Liver (tissue), 3 donors: ENCODE data around the gene ZNF423.

ENCODE experiments used
- HNF4A ChIP-seq, 2 donors: conservative IDR thresholded peaks; 2 replicates each; pipeline ENCODE4 v1.6.1; 2016; ENCODE audit warnings: antibody characterized with exemption in 2 of 2, mild to moderate bottlenecking in 2 of 2
- JUND ChIP-seq, 2 donors: IDR thresholded peaks; 2 replicates each; pipeline ENCODE4 v1.6.1; 2016; ENCODE audit warnings: antibody characterized with exemption in 2 of 2
- YY1 ChIP-seq: IDR thresholded peaks from 2 replicates; pipeline ENCODE4 v1.6.1; 2016; ENCODE audit warnings: antibody characterized with exemption, mild to moderate bottlenecking
- TF ChIP-seq, protein P1 (sequence below): fragments of 150-350 bp; IDR thresholded peaks from 2 replicates; pipeline ENCODE4 v1.5.1; 2017; ENCODE audit warnings: improper control_type of control experiment, low read depth, low read length; ENCODE audit not compliant: missing input control
- TF ChIP-seq, protein P2 (sequence below): IDR thresholded peaks from 2 replicates; pipeline ENCODE4 v1.6.1; 2016; ENCODE audit warnings: antibody characterized with exemption, mild to moderate bottlenecking
- TF ChIP-seq, protein P3 (sequence below): IDR thresholded peaks from 2 replicates; pipeline ENCODE4 v1.6.1; 2016; ENCODE audit warnings: antibody characterized with exemption
- donor health status: healthy.
- donor health status: healthy.

- TF ChIP-seq YY1 (no peak), HNF4A (conservative IDR thresholded peaks at IDR 0.05) (no peak), JUND (IDR thresholded peaks at IDR 0.05) (no peak)
- TF ChIP-seq, protein P1, sequence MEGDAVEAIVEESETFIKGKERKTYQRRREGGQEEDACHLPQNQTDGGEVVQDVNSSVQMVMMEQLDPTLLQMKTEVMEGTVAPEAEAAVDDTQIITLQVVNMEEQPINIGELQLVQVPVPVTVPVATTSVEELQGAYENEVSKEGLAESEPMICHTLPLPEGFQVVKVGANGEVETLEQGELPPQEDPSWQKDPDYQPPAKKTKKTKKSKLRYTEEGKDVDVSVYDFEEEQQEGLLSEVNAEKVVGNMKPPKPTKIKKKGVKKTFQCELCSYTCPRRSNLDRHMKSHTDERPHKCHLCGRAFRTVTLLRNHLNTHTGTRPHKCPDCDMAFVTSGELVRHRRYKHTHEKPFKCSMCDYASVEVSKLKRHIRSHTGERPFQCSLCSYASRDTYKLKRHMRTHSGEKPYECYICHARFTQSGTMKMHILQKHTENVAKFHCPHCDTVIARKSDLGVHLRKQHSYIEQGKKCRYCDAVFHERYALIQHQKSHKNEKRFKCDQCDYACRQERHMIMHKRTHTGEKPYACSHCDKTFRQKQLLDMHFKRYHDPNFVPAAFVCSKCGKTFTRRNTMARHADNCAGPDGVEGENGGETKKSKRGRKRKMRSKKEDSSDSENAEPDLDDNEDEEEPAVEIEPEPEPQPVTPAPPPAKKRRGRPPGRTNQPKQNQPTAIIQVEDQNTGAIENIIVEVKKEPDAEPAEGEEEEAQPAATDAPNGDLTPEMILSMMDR, result no peak
- TF ChIP-seq, protein P2, sequence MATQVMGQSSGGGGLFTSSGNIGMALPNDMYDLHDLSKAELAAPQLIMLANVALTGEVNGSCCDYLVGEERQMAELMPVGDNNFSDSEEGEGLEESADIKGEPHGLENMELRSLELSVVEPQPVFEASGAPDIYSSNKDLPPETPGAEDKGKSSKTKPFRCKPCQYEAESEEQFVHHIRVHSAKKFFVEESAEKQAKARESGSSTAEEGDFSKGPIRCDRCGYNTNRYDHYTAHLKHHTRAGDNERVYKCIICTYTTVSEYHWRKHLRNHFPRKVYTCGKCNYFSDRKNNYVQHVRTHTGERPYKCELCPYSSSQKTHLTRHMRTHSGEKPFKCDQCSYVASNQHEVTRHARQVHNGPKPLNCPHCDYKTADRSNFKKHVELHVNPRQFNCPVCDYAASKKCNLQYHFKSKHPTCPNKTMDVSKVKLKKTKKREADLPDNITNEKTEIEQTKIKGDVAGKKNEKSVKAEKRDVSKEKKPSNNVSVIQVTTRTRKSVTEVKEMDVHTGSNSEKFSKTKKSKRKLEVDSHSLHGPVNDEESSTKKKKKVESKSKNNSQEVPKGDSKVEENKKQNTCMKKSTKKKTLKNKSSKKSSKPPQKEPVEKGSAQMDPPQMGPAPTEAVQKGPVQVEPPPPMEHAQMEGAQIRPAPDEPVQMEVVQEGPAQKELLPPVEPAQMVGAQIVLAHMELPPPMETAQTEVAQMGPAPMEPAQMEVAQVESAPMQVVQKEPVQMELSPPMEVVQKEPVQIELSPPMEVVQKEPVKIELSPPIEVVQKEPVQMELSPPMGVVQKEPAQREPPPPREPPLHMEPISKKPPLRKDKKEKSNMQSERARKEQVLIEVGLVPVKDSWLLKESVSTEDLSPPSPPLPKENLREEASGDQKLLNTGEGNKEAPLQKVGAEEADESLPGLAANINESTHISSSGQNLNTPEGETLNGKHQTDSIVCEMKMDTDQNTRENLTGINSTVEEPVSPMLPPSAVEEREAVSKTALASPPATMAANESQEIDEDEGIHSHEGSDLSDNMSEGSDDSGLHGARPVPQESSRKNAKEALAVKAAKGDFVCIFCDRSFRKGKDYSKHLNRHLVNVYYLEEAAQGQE, result no peak
- TF ChIP-seq, protein P3, sequence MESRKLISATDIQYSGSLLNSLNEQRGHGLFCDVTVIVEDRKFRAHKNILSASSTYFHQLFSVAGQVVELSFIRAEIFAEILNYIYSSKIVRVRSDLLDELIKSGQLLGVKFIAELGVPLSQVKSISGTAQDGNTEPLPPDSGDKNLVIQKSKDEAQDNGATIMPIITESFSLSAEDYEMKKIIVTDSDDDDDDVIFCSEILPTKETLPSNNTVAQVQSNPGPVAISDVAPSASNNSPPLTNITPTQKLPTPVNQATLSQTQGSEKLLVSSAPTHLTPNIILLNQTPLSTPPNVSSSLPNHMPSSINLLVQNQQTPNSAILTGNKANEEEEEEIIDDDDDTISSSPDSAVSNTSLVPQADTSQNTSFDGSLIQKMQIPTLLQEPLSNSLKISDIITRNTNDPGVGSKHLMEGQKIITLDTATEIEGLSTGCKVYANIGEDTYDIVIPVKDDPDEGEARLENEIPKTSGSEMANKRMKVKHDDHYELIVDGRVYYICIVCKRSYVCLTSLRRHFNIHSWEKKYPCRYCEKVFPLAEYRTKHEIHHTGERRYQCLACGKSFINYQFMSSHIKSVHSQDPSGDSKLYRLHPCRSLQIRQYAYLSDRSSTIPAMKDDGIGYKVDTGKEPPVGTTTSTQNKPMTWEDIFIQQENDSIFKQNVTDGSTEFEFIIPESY, result no peak
Measured at GRCh38 chr16:49867234-49867633, 11.3 kb upstream of the ZNF423 start.
